ENCODE measurements around the gene NWD2.

DNA sequence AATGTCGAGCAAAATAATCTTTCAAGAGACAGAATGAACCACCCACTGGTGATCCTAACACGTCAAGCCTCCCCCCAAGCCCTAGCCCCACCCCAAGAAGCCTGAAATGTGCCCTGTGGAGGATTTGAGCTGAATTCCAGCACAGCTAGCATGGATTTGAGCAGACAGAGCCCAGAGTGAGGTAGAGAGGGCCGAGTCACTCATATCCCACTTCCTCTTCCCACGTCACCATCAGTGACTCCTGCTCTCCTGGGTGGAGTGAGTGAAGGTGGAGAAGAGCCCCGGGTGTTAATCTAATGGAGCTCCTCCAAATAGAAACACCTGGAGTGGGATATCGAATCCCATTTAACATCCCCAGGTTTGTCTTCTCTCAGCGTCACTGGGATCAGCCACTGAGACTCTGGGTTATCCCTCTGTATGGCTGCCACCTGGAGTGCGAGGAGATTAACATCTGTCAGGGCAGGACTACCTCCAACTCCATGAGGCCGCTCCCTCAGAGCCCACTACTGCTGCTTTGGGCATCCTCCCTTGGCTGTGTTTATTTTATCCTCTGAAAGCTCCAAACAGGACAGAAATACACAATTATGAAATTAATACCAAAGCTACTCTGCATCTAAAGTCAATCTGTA is 136.6 kb downstream of the NWD2 start:
- TF ChIP-seq EZH2 (IDR thresholded peaks at IDR 0.05; ENCODE audit: insufficient read depth, poor library complexity, severe bottlenecking) (no peak), EZH2phosphoT487 (IDR thresholded peaks at IDR 0.05; ENCODE audit: insufficient read depth, low read depth) (no peak)

All from GM23248 (cell line).